ENCODE results near the gene MYT1. TPM values are rescaled to one million over a fixed set of nuclear protein-coding genes. Genes with fewer than 3 reads are reported as not detected.

MYT1 gene
- total and polyA plus RNA-seq, 2 of the 13 experiments (the other 11 are each of a cell fraction or from before 2014, with no cell fraction given), result 0.58 to 2.5 TPM

DNA sequence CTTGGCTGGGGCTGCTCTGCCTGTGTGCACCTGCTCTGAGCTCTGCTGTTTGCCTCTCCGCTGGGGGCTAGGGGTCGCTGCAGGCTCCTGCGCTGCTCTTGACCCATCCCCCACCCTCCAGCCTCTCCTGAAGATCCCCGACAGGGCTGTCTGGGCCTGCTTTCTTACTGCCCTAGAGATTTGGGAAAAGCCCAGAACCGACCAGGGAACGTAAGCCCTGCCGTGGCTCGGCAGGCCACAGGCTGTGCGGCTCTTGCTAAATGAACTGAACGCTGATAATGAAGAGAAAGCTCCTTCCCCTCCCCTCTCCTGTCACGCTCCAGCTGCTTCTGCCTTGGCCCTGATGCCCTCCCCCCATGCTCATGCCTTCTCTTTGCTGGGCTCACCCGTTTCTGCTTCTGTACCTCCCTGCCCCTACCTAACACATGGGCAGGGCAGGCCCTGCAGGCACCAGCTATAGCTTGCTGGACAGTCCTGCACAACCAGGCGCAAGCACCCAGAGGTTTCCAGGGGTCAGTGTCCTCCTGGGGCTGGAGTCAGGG is 59.3 kb downstream of the MYT1 start (continued):
- TF ChIP-seq, protein P1, sequence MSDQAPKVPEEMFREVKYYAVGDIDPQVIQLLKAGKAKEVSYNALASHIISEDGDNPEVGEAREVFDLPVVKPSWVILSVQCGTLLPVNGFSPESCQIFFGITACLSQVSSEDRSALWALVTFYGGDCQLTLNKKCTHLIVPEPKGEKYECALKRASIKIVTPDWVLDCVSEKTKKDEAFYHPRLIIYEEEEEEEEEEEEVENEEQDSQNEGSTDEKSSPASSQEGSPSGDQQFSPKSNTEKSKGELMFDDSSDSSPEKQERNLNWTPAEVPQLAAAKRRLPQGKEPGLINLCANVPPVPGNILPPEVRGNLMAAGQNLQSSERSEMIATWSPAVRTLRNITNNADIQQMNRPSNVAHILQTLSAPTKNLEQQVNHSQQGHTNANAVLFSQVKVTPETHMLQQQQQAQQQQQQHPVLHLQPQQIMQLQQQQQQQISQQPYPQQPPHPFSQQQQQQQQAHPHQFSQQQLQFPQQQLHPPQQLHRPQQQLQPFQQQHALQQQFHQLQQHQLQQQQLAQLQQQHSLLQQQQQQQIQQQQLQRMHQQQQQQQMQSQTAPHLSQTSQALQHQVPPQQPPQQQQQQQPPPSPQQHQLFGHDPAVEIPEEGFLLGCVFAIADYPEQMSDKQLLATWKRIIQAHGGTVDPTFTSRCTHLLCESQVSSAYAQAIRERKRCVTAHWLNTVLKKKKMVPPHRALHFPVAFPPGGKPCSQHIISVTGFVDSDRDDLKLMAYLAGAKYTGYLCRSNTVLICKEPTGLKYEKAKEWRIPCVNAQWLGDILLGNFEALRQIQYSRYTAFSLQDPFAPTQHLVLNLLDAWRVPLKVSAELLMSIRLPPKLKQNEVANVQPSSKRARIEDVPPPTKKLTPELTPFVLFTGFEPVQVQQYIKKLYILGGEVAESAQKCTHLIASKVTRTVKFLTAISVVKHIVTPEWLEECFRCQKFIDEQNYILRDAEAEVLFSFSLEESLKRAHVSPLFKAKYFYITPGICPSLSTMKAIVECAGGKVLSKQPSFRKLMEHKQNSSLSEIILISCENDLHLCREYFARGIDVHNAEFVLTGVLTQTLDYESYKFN (CRISPR knock-in tag; conservative IDR thresholded peaks at IDR 0.05), result peak; percentile 64
- TF ChIP-seq ZKSCAN5 (CRISPR knock-in tag; IDR thresholded peaks at IDR 0.05) (no peak), MED1 (CRISPR knock-in tag; IDR thresholded peaks at IDR 0.05) (peak; percentile 53; the same call in 1 of the 2 replicates), DNMT3B (CRISPR knock-in tag; conservative IDR thresholded peaks at IDR 0.05) (no peak), NPAS2 (CRISPR knock-in tag; IDR thresholded peaks at IDR 0.05; ENCODE audit: borderline replicate concordance) (no peak), STAT5B (CRISPR knock-in tag; IDR thresholded peaks at IDR 0.05) (0 out of 2 replicates have a peak, but pooled peaks have one; percentile 50), HNRNPL (IDR thresholded peaks at IDR 0.05; ENCODE audit: low read depth, low read length) (no peak), ZNF350 (CRISPR knock-in tag; IDR thresholded peaks at IDR 0.05; ENCODE audit: borderline replicate concordance, low read depth) (peak; percentile 80; the same call in 1 of the 2 replicates), SOX6 (IDR thresholded peaks at IDR 0.05) (no peak), SOX6 (CRISPR knock-in tag; IDR thresholded peaks at IDR 0.05) (no peak; the same call in 1 of the 2 replicates), KLF13 (CRISPR knock-in tag; IDR thresholded peaks at IDR 0.05) (no peak), ZNF3 (CRISPR knock-in tag; IDR thresholded peaks at IDR 0.05) (no peak), ATF1 (CRISPR knock-in tag; IDR thresholded peaks at IDR 0.05) (no peak), ZNF12 (CRISPR knock-in tag; IDR thresholded peaks at IDR 0.05) (no peak), REPIN1 (CRISPR knock-in tag; IDR thresholded peaks at IDR 0.05; ENCODE audit: borderline replicate concordance, low read depth) (peak; percentile 80; the same call in 1 of the 2 replicates), ZNF557 (CRISPR knock-in tag; IDR thresholded peaks at IDR 0.05) (0 out of 2 replicates have a peak, but pooled peaks have one; percentile 38), TCF12 (IDR thresholded peaks at IDR 0.05) (no peak), TCF12 (CRISPR knock-in tag; IDR thresholded peaks at IDR 0.05) (no peak), EP300 (IDR thresholded peaks at IDR 0.05; ENCODE audit: low read depth in 2 of 2, low read length in 2 of 2) (peak in 1 of 2 experiments; percentile 30; a peak in 1 of 4 replicates), EP300 (CRISPR knock-in tag; IDR thresholded peaks at IDR 0.05; ENCODE audit: borderline replicate concordance) (no peak), ZNF589 (CRISPR knock-in tag; conservative IDR thresholded peaks at IDR 0.05) (no peak), GZF1 (CRISPR knock-in tag; IDR thresholded peaks at IDR 0.05) (no peak; the same call in 1 of the 2 replicates), NFIB (CRISPR knock-in tag; IDR thresholded peaks at IDR 0.05; ENCODE audit: borderline replicate concordance) (no peak), ZNF7 (CRISPR knock-in tag; IDR thresholded peaks at IDR 0.05) (no peak)
- TF ChIP-seq, protein P2, sequence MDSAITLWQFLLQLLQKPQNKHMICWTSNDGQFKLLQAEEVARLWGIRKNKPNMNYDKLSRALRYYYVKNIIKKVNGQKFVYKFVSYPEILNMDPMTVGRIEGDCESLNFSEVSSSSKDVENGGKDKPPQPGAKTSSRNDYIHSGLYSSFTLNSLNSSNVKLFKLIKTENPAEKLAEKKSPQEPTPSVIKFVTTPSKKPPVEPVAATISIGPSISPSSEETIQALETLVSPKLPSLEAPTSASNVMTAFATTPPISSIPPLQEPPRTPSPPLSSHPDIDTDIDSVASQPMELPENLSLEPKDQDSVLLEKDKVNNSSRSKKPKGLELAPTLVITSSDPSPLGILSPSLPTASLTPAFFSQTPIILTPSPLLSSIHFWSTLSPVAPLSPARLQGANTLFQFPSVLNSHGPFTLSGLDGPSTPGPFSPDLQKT (CRISPR knock-in tag; IDR thresholded peaks at IDR 0.05; ENCODE audit: borderline replicate concordance), result no peak
- TF ChIP-seq, protein P3, sequence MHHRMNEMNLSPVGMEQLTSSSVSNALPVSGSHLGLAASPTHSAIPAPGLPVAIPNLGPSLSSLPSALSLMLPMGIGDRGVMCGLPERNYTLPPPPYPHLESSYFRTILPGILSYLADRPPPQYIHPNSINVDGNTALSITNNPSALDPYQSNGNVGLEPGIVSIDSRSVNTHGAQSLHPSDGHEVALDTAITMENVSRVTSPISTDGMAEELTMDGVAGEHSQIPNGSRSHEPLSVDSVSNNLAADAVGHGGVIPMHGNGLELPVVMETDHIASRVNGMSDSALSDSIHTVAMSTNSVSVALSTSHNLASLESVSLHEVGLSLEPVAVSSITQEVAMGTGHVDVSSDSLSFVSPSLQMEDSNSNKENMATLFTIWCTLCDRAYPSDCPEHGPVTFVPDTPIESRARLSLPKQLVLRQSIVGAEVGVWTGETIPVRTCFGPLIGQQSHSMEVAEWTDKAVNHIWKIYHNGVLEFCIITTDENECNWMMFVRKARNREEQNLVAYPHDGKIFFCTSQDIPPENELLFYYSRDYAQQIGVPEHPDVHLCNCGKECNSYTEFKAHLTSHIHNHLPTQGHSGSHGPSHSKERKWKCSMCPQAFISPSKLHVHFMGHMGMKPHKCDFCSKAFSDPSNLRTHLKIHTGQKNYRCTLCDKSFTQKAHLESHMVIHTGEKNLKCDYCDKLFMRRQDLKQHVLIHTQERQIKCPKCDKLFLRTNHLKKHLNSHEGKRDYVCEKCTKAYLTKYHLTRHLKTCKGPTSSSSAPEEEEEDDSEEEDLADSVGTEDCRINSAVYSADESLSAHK (CRISPR knock-in tag; IDR thresholded peaks at IDR 0.05; ENCODE audit: borderline replicate concordance), result no peak

Measured in HepG2 (cell line).